ENCODE results near the gene CPXM2.

CPXM2 gene

DNA sequence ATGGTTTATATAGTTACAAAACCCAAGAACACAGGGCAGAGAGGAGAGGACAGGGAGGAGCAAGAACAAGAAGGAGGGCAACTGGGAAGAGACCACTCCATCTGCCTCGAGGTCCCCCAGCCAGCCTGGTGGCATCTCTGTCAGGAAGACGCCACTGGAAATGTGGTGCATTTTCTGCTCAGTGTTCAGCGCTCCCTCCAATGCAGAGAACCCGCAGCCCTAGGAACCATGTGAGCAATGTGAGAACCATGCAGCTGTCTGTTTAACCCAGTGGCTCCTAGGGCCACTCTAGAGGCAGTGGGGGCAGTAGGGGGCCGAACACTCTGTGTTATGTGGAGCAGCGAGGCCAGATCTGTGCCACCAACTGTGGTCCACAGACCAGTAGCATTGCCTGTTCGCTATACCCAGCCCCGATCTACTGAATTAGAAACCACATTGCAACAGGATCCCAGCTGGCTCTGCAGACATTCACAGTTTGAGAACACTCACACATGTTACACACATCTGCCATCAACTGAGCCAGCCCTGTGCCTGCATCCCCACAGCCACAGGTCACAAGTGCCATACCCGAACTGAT is 110.2 kb downstream of the CPXM2 start:
- Histone ChIP-seq H3K27ac (no peak overlapping the region), H3K36me3 (ENCODE audit: control insufficient read depth, insufficient read depth, low read length) (no peaks in the 10 kb centered on the region), H3K9me3 (ENCODE audit: control insufficient read depth, low read length) (no peaks in the 10 kb centered on the region), H3K9ac (no peak overlapping the region), H3K79me2 (no peaks in the 10 kb centered on the region), H3K4me3 (ENCODE audit: low read depth, low read length) (no peak overlapping the region), H2AFZ (no peak overlapping the region), H3K4me1 (no peaks in the 10 kb centered on the region), H3K27me3 (ENCODE audit: control insufficient read depth, insufficient read depth, low read length) (no peaks in the 10 kb centered on the region), H3K4me2 (ENCODE audit: low read length) (no peak overlapping the region)
- TF ChIP-seq, protein P1, sequence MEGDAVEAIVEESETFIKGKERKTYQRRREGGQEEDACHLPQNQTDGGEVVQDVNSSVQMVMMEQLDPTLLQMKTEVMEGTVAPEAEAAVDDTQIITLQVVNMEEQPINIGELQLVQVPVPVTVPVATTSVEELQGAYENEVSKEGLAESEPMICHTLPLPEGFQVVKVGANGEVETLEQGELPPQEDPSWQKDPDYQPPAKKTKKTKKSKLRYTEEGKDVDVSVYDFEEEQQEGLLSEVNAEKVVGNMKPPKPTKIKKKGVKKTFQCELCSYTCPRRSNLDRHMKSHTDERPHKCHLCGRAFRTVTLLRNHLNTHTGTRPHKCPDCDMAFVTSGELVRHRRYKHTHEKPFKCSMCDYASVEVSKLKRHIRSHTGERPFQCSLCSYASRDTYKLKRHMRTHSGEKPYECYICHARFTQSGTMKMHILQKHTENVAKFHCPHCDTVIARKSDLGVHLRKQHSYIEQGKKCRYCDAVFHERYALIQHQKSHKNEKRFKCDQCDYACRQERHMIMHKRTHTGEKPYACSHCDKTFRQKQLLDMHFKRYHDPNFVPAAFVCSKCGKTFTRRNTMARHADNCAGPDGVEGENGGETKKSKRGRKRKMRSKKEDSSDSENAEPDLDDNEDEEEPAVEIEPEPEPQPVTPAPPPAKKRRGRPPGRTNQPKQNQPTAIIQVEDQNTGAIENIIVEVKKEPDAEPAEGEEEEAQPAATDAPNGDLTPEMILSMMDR (IDR thresholded peaks at IDR 0.05), result no peak

DNA sequence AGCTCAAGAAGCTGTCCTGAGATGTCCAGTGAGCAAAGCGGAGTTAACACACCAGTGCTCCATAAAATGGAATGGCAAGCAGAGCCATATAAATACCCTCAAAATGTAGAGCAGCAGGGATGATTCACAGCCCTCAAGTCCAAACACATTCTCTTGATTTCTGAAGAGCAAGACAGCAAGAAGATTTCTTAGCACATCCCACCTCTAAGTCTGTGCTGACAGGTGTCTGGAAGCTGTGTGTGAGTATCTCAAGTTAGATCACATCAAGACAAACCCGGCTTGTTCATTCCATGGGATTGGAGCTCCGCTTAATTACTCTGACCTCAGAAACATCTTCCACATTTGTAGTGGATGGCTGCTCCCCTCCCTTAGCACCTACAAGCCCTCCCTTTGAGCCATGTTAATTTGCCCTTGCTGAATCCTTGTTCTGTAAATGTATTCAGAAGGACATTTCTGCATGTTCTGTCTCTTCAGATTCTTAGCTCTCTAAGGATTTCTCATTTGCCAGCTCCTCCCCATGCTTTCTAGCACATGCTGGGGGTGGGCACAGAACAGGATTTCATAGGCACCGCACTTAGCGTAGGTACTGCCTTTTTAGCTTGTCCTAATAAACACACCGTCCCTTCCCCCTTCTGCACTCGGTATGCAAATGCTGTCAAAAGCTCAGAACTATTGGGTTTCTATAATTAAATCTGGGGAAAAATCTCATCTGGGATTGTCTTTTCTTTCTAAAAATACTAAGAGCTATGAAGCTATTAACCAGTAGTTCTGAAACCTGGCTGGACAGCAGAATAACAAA is 112.7 kb downstream of the CPXM2 start:
- no peak overlapping the region for H3K4me2 ChIP-seq (ENCODE audit: low read length)
- H3K79me2 ChIP-seq, result no peaks in the 10 kb centered on the region
- no peaks in the 10 kb centered on the region for H3K4me1 ChIP-seq
- H3K9ac ChIP-seq, result no peak overlapping the region
- no peak overlapping the region for H3K4me3 ChIP-seq (ENCODE audit: low read depth, low read length)
- H3K27ac ChIP-seq, result no peak overlapping the region
- H3K9me3 ChIP-seq (ENCODE audit: control insufficient read depth, low read length), result no peaks in the 10 kb centered on the region
- H3K27me3 ChIP-seq (ENCODE audit: control insufficient read depth, insufficient read depth, low read length), result no peaks in the 10 kb centered on the region
- no peak overlapping the region for H2AFZ ChIP-seq
- TF ChIP-seq, protein P1 (IDR thresholded peaks at IDR 0.05), result no peak
- no peaks in the 10 kb centered on the region for H3K36me3 ChIP-seq (ENCODE audit: control insufficient read depth, insufficient read depth, low read length)

DNA sequence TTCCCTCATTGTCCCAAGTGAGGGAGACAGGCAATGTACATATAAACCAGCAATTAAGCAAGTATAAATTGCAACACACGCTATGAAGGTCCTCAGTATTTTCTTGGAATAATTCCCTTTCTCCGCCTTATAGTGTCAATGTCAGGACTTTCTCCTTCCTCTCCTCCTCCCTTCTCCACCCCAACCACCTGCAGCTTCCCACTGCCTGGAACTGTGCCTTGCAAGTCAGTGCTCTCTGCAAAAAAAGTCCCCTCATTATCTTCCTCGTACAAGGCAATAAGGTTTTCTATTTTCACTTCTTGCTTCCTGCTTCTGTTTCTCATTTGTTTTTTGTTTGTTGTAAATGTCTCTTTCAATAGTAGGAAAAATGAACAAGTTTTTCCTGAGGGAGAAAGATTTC is 113.7 kb downstream of the CPXM2 start:
- no peaks in the 10 kb centered on the region for H3K27me3 ChIP-seq (ENCODE audit: control insufficient read depth, insufficient read depth, low read length)
- no peaks in the 10 kb centered on the region for H3K79me2 ChIP-seq
- no peak overlapping the region for H2AFZ ChIP-seq
- no peaks in the 10 kb centered on the region for H3K9me3 ChIP-seq (ENCODE audit: control insufficient read depth, low read length)
- no peaks in the 10 kb centered on the region for H3K36me3 ChIP-seq (ENCODE audit: control insufficient read depth, insufficient read depth, low read length)
- H3K9ac ChIP-seq, result no peak overlapping the region
- no peak overlapping the region for H3K27ac ChIP-seq
- TF ChIP-seq, protein P1 (IDR thresholded peaks at IDR 0.05), result no peak
- no peaks in the 10 kb centered on the region for H3K4me1 ChIP-seq
- H3K4me2 ChIP-seq (ENCODE audit: low read length), result no peak overlapping the region
- no peak overlapping the region for H3K4me3 ChIP-seq (ENCODE audit: low read depth, low read length)

DNA sequence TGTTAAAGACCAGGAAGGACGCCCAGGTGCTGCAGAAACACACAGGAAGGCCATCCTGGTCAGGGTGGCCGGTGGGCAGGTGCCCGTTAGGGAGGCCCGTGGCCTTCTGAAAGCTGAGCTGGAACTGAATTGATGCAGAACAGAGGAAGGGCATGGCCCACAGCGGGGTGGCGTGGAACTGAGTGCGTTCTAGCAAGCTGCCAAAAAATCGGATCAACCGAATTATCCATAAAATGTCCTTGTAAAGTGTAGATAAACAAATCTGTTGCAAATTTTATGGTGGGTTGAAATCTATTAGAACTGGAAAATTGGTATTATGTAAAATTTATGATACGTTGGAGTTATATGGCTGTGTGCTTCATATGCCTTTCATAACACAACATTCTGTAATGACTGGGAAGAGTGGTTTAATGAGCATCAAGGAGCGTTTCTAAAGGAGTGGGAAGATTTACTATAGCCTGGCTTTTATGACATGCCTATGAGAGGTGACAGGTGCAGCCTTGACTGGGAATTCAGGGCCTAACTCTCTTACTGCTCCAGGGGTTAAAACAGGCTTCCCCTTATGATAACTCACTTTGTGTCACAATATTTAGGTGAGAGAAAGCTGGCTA is 117.4 kb downstream of the CPXM2 start:
- TF ChIP-seq, protein P1 (IDR thresholded peaks at IDR 0.05), result no peak
- H3K9me3 ChIP-seq (ENCODE audit: control insufficient read depth, low read length), result no peaks in the 10 kb centered on the region
- no peak overlapping the region for H3K4me3 ChIP-seq (ENCODE audit: low read depth, low read length)
- no peaks in the 10 kb centered on the region for H3K36me3 ChIP-seq (ENCODE audit: control insufficient read depth, insufficient read depth, low read length)
- no peaks in the 10 kb centered on the region for H3K79me2 ChIP-seq
- H3K9ac ChIP-seq, result no peak overlapping the region
- no peak overlapping the region for H2AFZ ChIP-seq
- H3K27me3 ChIP-seq (ENCODE audit: control insufficient read depth, insufficient read depth, low read length), result no peaks in the 10 kb centered on the region
- no peaks in the 10 kb centered on the region for H3K4me1 ChIP-seq
- no peak overlapping the region for H3K27ac ChIP-seq
- no peak overlapping the region for H3K4me2 ChIP-seq (ENCODE audit: low read length)

Measured in parathyroid adenoma (tissue), 2 donors.